GM21360 (cell line): ENCODE measurements around the gene LRRFIP2.
"Not testable (repeated sequence)": the region's sequence is repeated elsewhere in the genome, so short reads cannot be mapped to it uniquely, and the experiment has no call there.

Source experiments
- ATAC-seq: cut with Tn5 transposase; IDR thresholded peaks from one replicate; pipeline ENCODE4 v1.9.1; 2021; ENCODE audit warnings: mild to moderate bottlenecking, moderate library complexity; ENCODE audit not compliant: unreplicated experiment

The LRRFIP2 gene

GRCh38 chr3:37145611-37146010 is 28.8 kb downstream of the LRRFIP2 start:
- ATAC-seq: no peak

- ATAC-seq: no peak
Measured at GRCh38 chr3:37144806-37145205, 29.6 kb downstream of the LRRFIP2 start.

- ATAC-seq: no peak
Measured at GRCh38 chr3:37143821-37144220, 30.6 kb downstream of the LRRFIP2 start.

- ATAC-seq: no peak
Measured at GRCh38 chr3:37141676-37142075, 32.7 kb downstream of the LRRFIP2 start.

- ATAC-seq: no peak
Measured at GRCh38 chr3:37140899-37141541, 33.4 kb downstream of the LRRFIP2 start.

- peak; percentile 42 for ATAC-seq
Measured at GRCh38 chr3:37139567-37140052, 34.8 kb downstream of the LRRFIP2 start.

- ATAC-seq: no peak
Measured at GRCh38 chr3:37138816-37139215, 35.6 kb downstream of the LRRFIP2 start.

GRCh38 chr3:37137516-37137915 is 36.9 kb downstream of the LRRFIP2 start:
- ATAC-seq: no peak

GRCh38 chr3:37136067-37136466 is 38.3 kb downstream of the LRRFIP2 start:
- no peak for ATAC-seq

GRCh38 chr3:37135561-37135960 is 38.8 kb downstream of the LRRFIP2 start:
- ATAC-seq: no peak

- no peak for ATAC-seq
Measured at GRCh38 chr3:37132334-37132733, 42.0 kb downstream of the LRRFIP2 start.

- no peak for ATAC-seq
Measured at GRCh38 chr3:37131860-37132144, 42.6 kb downstream of the LRRFIP2 start.

- ATAC-seq: no peak
Measured at GRCh38 chr3:37130984-37131859, 43.2 kb downstream of the LRRFIP2 start.

GRCh38 chr3:37130448-37130847 is 43.9 kb downstream of the LRRFIP2 start:
- no peak for ATAC-seq

GRCh38 chr3:37129871-37130270 is 44.5 kb downstream of the LRRFIP2 start:
- no peak for ATAC-seq

- ATAC-seq: no peak
Measured at GRCh38 chr3:37127340-37127739, 47.0 kb downstream of the LRRFIP2 start.

GRCh38 chr3:37126856-37127255 is 47.5 kb downstream of the LRRFIP2 start:
- no peak for ATAC-seq

GRCh38 chr3:37125195-37126073 is 48.9 kb downstream of the LRRFIP2 start:
- ATAC-seq: no peak

- ATAC-seq: no peak
Measured at GRCh38 chr3:37124435-37124834, 49.9 kb downstream of the LRRFIP2 start.

GRCh38 chr3:37123292-37123691 is 51.1 kb downstream of the LRRFIP2 start:
- no peak for ATAC-seq

- not testable (repeated sequence) for ATAC-seq
Measured at GRCh38 chr3:37122069-37122468, 52.3 kb downstream of the LRRFIP2 start.
